SK-N-DZ (cell line): ENCODE measurements around the gene SOX2.
"Not testable (repeated sequence)": the region's sequence is repeated elsewhere in the genome, so short reads cannot be mapped to it uniquely, and the experiment has no call there.

Source experiments
- DNase-seq: peaks from one replicate; pipeline ENCODE4 v3.0.0-alpha.2; 2015; ENCODE audit warnings: low spot score
- small RNA-seq, 2 experiments: library from RNA; depleted of rRNA; stranded (forward); fragments of <200 nt; gene quantifications; one replicate each; pipeline ENCODE3, GENCODE V24; 2014

The SOX2 gene

GRCh38 chr3:181757694-181758306 is 46.1 kb downstream of the SOX2 start:
- DNase-seq = no peak

GRCh38 chr3:181761906-181762305 is 50.2 kb downstream of the SOX2 start:
- no peak for DNase-seq

GRCh38 chr3:181764033-181764432 is 52.3 kb downstream of the SOX2 start:
- DNase-seq = not testable (repeated sequence)

Small RNAs within 50 kb of the gene (small RNA-seq; reads per million reads assigned to genes)
- gene RF01954 = 0 reads per million in 2 experiments
